K562 (cell line): ENCODE measurements around the gene PRKCQ. TPM values are rescaled to one million over a fixed set of nuclear protein-coding genes. Genes with fewer than 3 reads are reported as not detected.
A peak's percentile ranks its signal among the peaks of the same experiment; 100 is the strongest.

Experiments used
- CC2D1A ChIP-seq: fragments of 450-650 bp; IDR thresholded peaks from 2 replicates; pipeline ENCODE4 v1.6.1; 2017; ENCODE audit warnings: mild to moderate bottlenecking
- FOXK1 ChIP-seq: sonication (generic); formaldehyde crosslinking; IDR thresholded peaks from 2 replicates; pipeline ENCODE4 v1.8.0; 2022; ENCODE audit warnings: missing genetic modification reagents, mild to moderate bottlenecking, borderline replicate concordance
- LCOR ChIP-seq: sonication (generic); formaldehyde crosslinking; IDR thresholded peaks from 2 replicates; pipeline ENCODE4 v1.8.0; 2022; ENCODE audit warnings: mild to moderate bottlenecking, missing genetic modification reagents
- NFIC ChIP-seq: fragments of 450-650 bp; IDR thresholded peaks from 2 replicates; pipeline ENCODE4 v1.6.1; 2017; ENCODE audit warnings: mild to moderate bottlenecking, inconsistent platforms
- NR1H2 ChIP-seq: sonication (generic); formaldehyde crosslinking; IDR thresholded peaks from 2 replicates; pipeline ENCODE4 v1.4.0; 2020; ENCODE audit warnings: mild to moderate bottlenecking, missing genetic modification reagents
- POU5F1 ChIP-seq: fragments of 150-350 bp; IDR thresholded peaks from 2 replicates; pipeline ENCODE4 v1.6.1; 2014; ENCODE audit warnings: borderline replicate concordance, low read length, low read depth, mild to moderate bottlenecking; ENCODE audit not compliant: partially characterized antibody
- RBM14 ChIP-seq: fragments of 200-400 bp; formaldehyde crosslinking; IDR thresholded peaks from 2 replicates; pipeline ENCODE4 v1.6.1; 2018; ENCODE audit warnings: low read depth, mild to moderate bottlenecking, low read length, moderate library complexity, borderline replicate concordance; ENCODE audit not compliant: insufficient read depth
- SREBF2 ChIP-seq: sonication (generic); formaldehyde crosslinking; IDR thresholded peaks from 2 replicates; pipeline ENCODE4 v1.4.0; 2020; ENCODE audit warnings: mild to moderate bottlenecking, missing genetic modification reagents
- SRSF7 ChIP-seq: fragments of 200-400 bp; formaldehyde crosslinking; optimal IDR thresholded peaks from 2 replicates; pipeline ENCODE3; 2017; ENCODE audit warnings: mild to moderate bottlenecking, low read depth, low read length
- STAT5A ChIP-seq: IDR thresholded peaks from 2 replicates; pipeline ENCODE4 v1.6.1; 2012; ENCODE audit warnings: low read length, inconsistent platforms, borderline replicate concordance
- ZMIZ1 ChIP-seq, 2 experiments: fragments of 150-350 bp in 1 of 2; IDR thresholded peaks; 2 replicates each; pipeline ENCODE4 v1.6.1; 2012 to 2016; ENCODE audit warnings: low read depth in 2 of 2, low read length in 2 of 2, mild to moderate bottlenecking in 1 of 2, moderate library complexity in 1 of 2
- ZNF124 ChIP-seq: sonication (generic); formaldehyde crosslinking; IDR thresholded peaks from 2 replicates; pipeline ENCODE4 v1.8.1; 2022; ENCODE audit warnings: missing genetic modification reagents
- polyA plus RNA-seq, 8 experiments: library from polyadenylated mRNA; depleted of rRNA in 4 of 8; stranded (reverse) in 5 of 8; unstranded in 3 of 8; fragments of >200 nt; fragmentation: Nextera tagmentation in 2 of 8; fragmentation: Illumina TruSeq in 1 of 8; extraction: Ambion mirVana in 2 of 8; extraction: Trizol in 1 of 8; gene quantifications; 2 replicates each; pipeline versions ENCODE4 v1.2.1 to v1.2.3, GENCODE V29; 2011 to 2014; ENCODE audit warnings: inconsistent platforms in 1 of 8, missing spikeins in 1 of 8
- total RNA-seq, 7 experiments: library from RNA; depleted of rRNA in 6 of 7; stranded (reverse); fragments of >200 nt in 6 of 7; fragmentation: Illumina TruSeq in 2 of 7; extraction: Trizol in 2 of 7; gene quantifications; 2 replicates each; pipeline versions ENCODE4 v1.2.1 to v1.2.3, GENCODE V29; 2011 to 2021; ENCODE audit warnings: low replicate concordance in 1 of 7
- TF ChIP-seq, protein P1 (sequence below): fragments of 150-350 bp; conservative IDR thresholded peaks from 2 replicates; pipeline ENCODE4 v1.6.1; 2014; ENCODE audit warnings: low read length
- TF ChIP-seq, protein P2 (sequence below): conservative IDR thresholded peaks from 2 replicates; pipeline ENCODE4 v1.6.1; 2011; ENCODE audit warnings: low read depth, mild to moderate bottlenecking, low read length; ENCODE audit not compliant: control insufficient read depth

PRKCQ gene
- total and polyA plus RNA-seq, 9 of the 15 experiments (the other 6 are each of a cell fraction or from before 2014, with no cell fraction given): 4.4 to 23.3 (median 14.6) TPM

- TF ChIP-seq SRSF7 (no peak), SREBF2 (no peak), RBM14 (0 out of 2 replicates have a peak, but pooled peaks have one; percentile 53), ZNF124 (CRISPR knock-in tag) (no peak), LCOR (CRISPR knock-in tag) (no peak), ZMIZ1 (IDR thresholded peaks at IDR 0.05; ENCODE audit: low read depth in 2 of 2, low read length in 2 of 2) (no peak), FOXK1 (CRISPR knock-in tag) (no peak), CC2D1A (no peak), NR1H2 (CRISPR knock-in tag) (0 out of 2 replicates have a peak, but pooled peaks have one; percentile 74), STAT5A (no peak), POU5F1 (no peak), NFIC (peak; percentile 25; the same call in 1 of the 2 replicates)
- TF ChIP-seq, protein P1, sequence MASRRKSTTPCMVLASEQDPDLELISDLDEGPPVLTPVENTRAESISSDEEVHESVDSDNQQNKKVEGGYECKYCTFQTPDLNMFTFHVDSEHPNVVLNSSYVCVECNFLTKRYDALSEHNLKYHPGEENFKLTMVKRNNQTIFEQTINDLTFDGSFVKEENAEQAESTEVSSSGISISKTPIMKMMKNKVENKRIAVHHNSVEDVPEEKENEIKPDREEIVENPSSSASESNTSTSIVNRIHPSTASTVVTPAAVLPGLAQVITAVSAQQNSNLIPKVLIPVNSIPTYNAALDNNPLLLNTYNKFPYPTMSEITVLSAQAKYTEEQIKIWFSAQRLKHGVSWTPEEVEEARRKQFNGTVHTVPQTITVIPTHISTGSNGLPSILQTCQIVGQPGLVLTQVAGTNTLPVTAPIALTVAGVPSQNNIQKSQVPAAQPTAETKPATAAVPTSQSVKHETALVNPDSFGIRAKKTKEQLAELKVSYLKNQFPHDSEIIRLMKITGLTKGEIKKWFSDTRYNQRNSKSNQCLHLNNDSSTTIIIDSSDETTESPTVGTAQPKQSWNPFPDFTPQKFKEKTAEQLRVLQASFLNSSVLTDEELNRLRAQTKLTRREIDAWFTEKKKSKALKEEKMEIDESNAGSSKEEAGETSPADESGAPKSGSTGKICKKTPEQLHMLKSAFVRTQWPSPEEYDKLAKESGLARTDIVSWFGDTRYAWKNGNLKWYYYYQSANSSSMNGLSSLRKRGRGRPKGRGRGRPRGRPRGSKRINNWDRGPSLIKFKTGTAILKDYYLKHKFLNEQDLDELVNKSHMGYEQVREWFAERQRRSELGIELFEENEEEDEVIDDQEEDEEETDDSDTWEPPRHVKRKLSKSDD: no peak
- TF ChIP-seq, protein P2, sequence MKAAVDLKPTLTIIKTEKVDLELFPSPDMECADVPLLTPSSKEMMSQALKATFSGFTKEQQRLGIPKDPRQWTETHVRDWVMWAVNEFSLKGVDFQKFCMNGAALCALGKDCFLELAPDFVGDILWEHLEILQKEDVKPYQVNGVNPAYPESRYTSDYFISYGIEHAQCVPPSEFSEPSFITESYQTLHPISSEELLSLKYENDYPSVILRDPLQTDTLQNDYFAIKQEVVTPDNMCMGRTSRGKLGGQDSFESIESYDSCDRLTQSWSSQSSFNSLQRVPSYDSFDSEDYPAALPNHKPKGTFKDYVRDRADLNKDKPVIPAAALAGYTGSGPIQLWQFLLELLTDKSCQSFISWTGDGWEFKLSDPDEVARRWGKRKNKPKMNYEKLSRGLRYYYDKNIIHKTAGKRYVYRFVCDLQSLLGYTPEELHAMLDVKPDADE: peak; percentile 74
Measured at GRCh38 chr10:6580279-6581029, 378 bp upstream of the PRKCQ start (continued).
